Kidney (tissue), 14 donors: ENCODE data around the gene NBDY. TPM values are rescaled to one million over a fixed set of nuclear protein-coding genes. Genes with fewer than 3 reads are reported as not detected.

Source experiments
- DNase-seq, 5 donors: peaks; one replicate each; pipeline ENCODE4 v3.0.0-alpha.2; 2013 to 2020
- FAIRE-seq: peaks from 2 replicates; lab custom pipeline; 2012; peaks lifted over from hg19 to GRCh38; lab: Jason Lieb, UNC
- H3K27ac ChIP-seq, 2 donors: one replicate each; pipeline ENCODE4 v1.7.0; 2013; ENCODE audit warnings: low read depth in 2 of 2, low read length in 2 of 2, inconsistent platforms in 1 of 2
- H3K27me3 ChIP-seq: one replicate; pipeline ENCODE4 v1.7.1; 2013; ENCODE audit warnings: low read length, inconsistent platforms; ENCODE audit not compliant: control insufficient read depth, insufficient read depth
- H3K36me3 ChIP-seq, 3 donors: one replicate each; pipeline versions ENCODE4 v1.7.0 to v1.7.1; 2013; ENCODE audit warnings: low read length in 3 of 3, control low read depth in 1 of 3, inconsistent platforms in 1 of 3; ENCODE audit not compliant: insufficient read depth in 3 of 3, control insufficient read depth in 2 of 3
- H3K4me1 ChIP-seq, 3 donors: one replicate each; pipeline versions ENCODE4 v1.7.0 to v1.7.1; 2013; ENCODE audit warnings: low read length in 3 of 3, inconsistent platforms in 1 of 3, low read depth in 1 of 3; ENCODE audit not compliant: control insufficient read depth in 2 of 3, insufficient read depth in 2 of 3
- H3K4me3 ChIP-seq, 3 donors: one replicate each; pipeline versions ENCODE4 v1.7.0 to v1.8.1; 2013; ENCODE audit warnings: low read length in 3 of 3, control low read depth in 1 of 3, inconsistent platforms in 1 of 3
- H3K9ac ChIP-seq, 3 donors: one replicate each; pipeline versions ENCODE4 v1.7.0 to v1.7.1; 2013; ENCODE audit warnings: low read length in 3 of 3, control low read depth in 1 of 3, inconsistent platforms in 1 of 3
- H3K9me3 ChIP-seq, 3 donors: one replicate each; pipeline versions ENCODE4 v1.7.0 to v1.7.1; 2013; ENCODE audit warnings: low read length in 3 of 3, control low read depth in 1 of 3, inconsistent platforms in 1 of 3; ENCODE audit not compliant: control insufficient read depth in 2 of 3, insufficient read depth in 1 of 3
- CTCF ChIP-seq: IDR thresholded peaks from 3 replicates; pipeline ENCODE4 v1.5.1; 2012; ENCODE audit warnings: mild to moderate bottlenecking, moderate library complexity, borderline replicate concordance; ENCODE audit not compliant: insufficient read depth; ENCODE audit errors: extremely low read depth
- intact Hi-C: fragments of 100-400 bp; cut with DNase I; formaldehyde crosslinking; loops from one replicate; pipeline ENCODE4 v1.11.1; 2022
- polyA plus RNA-seq: library from polyadenylated mRNA; stranded (reverse); fragments of 350-450 nt; fragmentation: Illumina TruSeq; extraction: RNeasy Lipid Tissue Mini Kit (QIAGEN cat#74804); gene quantifications from one replicate; pipeline ENCODE4 v1.2.3, GENCODE V29; 2014; ENCODE audit warnings: low read depth, low replicate concordance; ENCODE audit not compliant: insufficient read depth
- total RNA-seq: library from RNA; stranded (reverse); fragmentation: NEBNext Ultra II Directional; extraction: Animal tissue kit (Norgen Biotek cat#: 25700); gene quantifications from one replicate; pipeline ENCODE4 v1.2.1, GENCODE V29; 2021
- donor health status: control.
- donor health status: control.
- donor health status: control.
- donor health status: control.
- donor health status: control.
- donor health status: DM: yes; HTN: yes; CAD: no.
- donor health status: Normal renal cell carcinoma (clear cell type).

The NBDY gene
- total and polyA plus RNA-seq, 2 donors from 2014 or later: 50.8 to 88.7 TPM

GRCh38 chrX:56727531-56727930 lies 1.5 kb upstream of the NBDY start:
- Histone ChIP-seq H3K9me3 (no peaks in the 10 kb centered on the region), H3K27ac (no peak overlapping the region), H3K4me3 (no peak overlapping the region), H3K9ac (no peak overlapping the region), H3K36me3 (no peaks in the 10 kb centered on the region), H3K27me3 (peaks cover 2% of the 10 kb centered on the region), H3K4me1 (no peaks in the 10 kb centered on the region)
- FAIRE-seq: no peak
- intact Hi-C loops: no loop called here
- TF ChIP-seq CTCF: no peak
- DNase-seq: no peak

- Histone ChIP-seq H3K27ac (no peak overlapping the region), H3K36me3 (no peaks in the 10 kb centered on the region), H3K9me3 (no peaks in the 10 kb centered on the region), H3K9ac (no peak overlapping the region), H3K4me1 (no peaks in the 10 kb centered on the region), H3K27me3 (peaks cover 5% of the 10 kb centered on the region), H3K4me3 (peak overlapping the region in 2 of 3 donors; percentile 82 to 83)
- TF ChIP-seq CTCF: no peak
- peak in 1 of 5 donors; percentile 2 for DNase-seq
- intact Hi-C loops: no loop called here
- no peak for FAIRE-seq
Observed at GRCh38 chrX:56728321-56728720, 722 bp upstream of the NBDY start.

GRCh38 chrX:56728752-56729151 lies 291 bp upstream of the NBDY start:
- no peaks in the 10 kb centered on the region for H3K4me1 ChIP-seq
- H3K27ac ChIP-seq: no peak overlapping the region
- peak overlapping the region in 1 of 3 donors; percentile 78 for H3K9ac ChIP-seq
- peak overlapping the region; percentile 82 to 83 (median 83) for H3K4me3 ChIP-seq
- no peak for TF ChIP-seq CTCF
- intact Hi-C loops: no loop called here
- peaks cover 7% of the 10 kb centered on the region for H3K27me3 ChIP-seq
- DNase-seq: peak in 4 of 5 donors; percentile 40 to 68 (median 53)
- peak; percentile 45 for FAIRE-seq
- peaks cover 0 to 1% (median 0%) of the 10 kb centered on the region in 3 donors for H3K9me3 ChIP-seq
- H3K36me3 ChIP-seq: no peaks in the 10 kb centered on the region
